MM.1S (cell line): ENCODE results near the gene CHN1.

Source experiments
- DNase-seq: peaks from one replicate; pipeline ENCODE4 v3.0.0-alpha.2; 2015
- H2AFZ ChIP-seq: fragments of 300-600 bp; sonication (generic); 2 replicates; pipeline ENCODE4 v1.6.0; 2016; ENCODE audit warnings: antibody characterized with exemption, low read length
- H3F3A ChIP-seq: fragments of 300-600 bp; sonication (generic); 2 replicates; pipeline ENCODE4 v1.6.1; 2016; ENCODE audit warnings: mild to moderate bottlenecking, antibody characterized with exemption, low read length, moderate library complexity, mixed read lengths; ENCODE audit not compliant: insufficient read depth
- H3K27ac ChIP-seq: fragments of 300-600 bp; sonication (generic); 2 replicates; pipeline ENCODE4 v1.5.1; 2016; ENCODE audit warnings: mild to moderate bottlenecking, low read length
- H3K27me3 ChIP-seq: fragments of 300-600 bp; sonication (generic); replicated peaks from 2 replicates; pipeline ENCODE4 v1.6.0; 2016; ENCODE audit warnings: low read length; ENCODE audit not compliant: insufficient read depth
- H3K36me3 ChIP-seq: fragments of 300-600 bp; sonication (generic); replicated peaks from 2 replicates; pipeline ENCODE4 v1.6.1; 2016; ENCODE audit warnings: mild to moderate bottlenecking, low read length, mixed read lengths; ENCODE audit not compliant: insufficient read depth
- H3K4me1 ChIP-seq: fragments of 300-600 bp; sonication (generic); 2 replicates; pipeline ENCODE4 v1.6.1; 2016; ENCODE audit warnings: low read length, mixed read lengths
- H3K4me2 ChIP-seq: fragments of 300-600 bp; sonication (generic); 2 replicates; pipeline ENCODE4 v1.6.0; 2016; ENCODE audit warnings: low read depth, low read length
- H3K4me3 ChIP-seq: fragments of 300-600 bp; sonication (generic); 2 replicates; pipeline ENCODE4 v1.5.1; 2016; ENCODE audit warnings: low read length, mixed read lengths
- H3K79me2 ChIP-seq: fragments of 300-600 bp; sonication (generic); 2 replicates; pipeline ENCODE4 v1.6.1; 2016; ENCODE audit warnings: mixed run types, low read length, mixed read lengths
- H3K9ac ChIP-seq: fragments of 300-600 bp; sonication (generic); 2 replicates; pipeline ENCODE4 v1.6.1; 2016; ENCODE audit warnings: low read length, mixed read lengths
- H3K9me2 ChIP-seq: fragments of 300-600 bp; sonication (generic); replicated peaks from 2 replicates; pipeline ENCODE4 v1.6.1; 2016; ENCODE audit warnings: mild to moderate bottlenecking, low read length, mixed read lengths; ENCODE audit not compliant: insufficient read depth
- H3K9me3 ChIP-seq: fragments of 300-600 bp; sonication (generic); replicated peaks from 2 replicates; pipeline ENCODE4 v1.6.1; 2016; ENCODE audit warnings: mild to moderate bottlenecking, low read length, mixed read lengths; ENCODE audit not compliant: insufficient read depth
- H4K20me1 ChIP-seq: fragments of 300-600 bp; sonication (generic); 2 replicates; pipeline ENCODE4 v1.6.1; 2016; ENCODE audit warnings: mild to moderate bottlenecking, low read length, moderate library complexity, mixed read lengths; ENCODE audit not compliant: insufficient read depth
- CTCF ChIP-seq: fragments of 300-600 bp; sonication (generic); IDR thresholded peaks from 2 replicates; pipeline ENCODE4 v1.5.1; 2016; ENCODE audit warnings: antibody characterized with exemption, low read length, mixed read lengths
- EZH2 ChIP-seq: fragments of 300-600 bp; sonication (generic); optimal IDR thresholded peaks from 2 replicates; pipeline ENCODE3; 2017; ENCODE audit warnings: low read depth, mild to moderate bottlenecking, antibody characterized with exemption, low read length, mixed read lengths
- EZH2phosphoT487 ChIP-seq: fragments of 300-600 bp; sonication (generic); IDR thresholded peaks from 2 replicates; pipeline ENCODE4 v1.6.1; 2018; ENCODE audit warnings: antibody characterized with exemption, low read length

CHN1 gene

GRCh38 chr2:174846941-174847938, 157.9 kb downstream of the CHN1 start:
- Histone ChIP-seq H2AFZ (no peak overlapping the region), H3K4me1 (no peaks in the 10 kb centered on the region), H3K9me2 (no peaks in the 10 kb centered on the region), H3K27me3 (no peaks in the 10 kb centered on the region), H3K4me2 (no peak overlapping the region), H3K27ac (no peak overlapping the region), H3F3A (no peaks in the 10 kb centered on the region), H3K9me3 (no peaks in the 10 kb centered on the region), H3K9ac (no peak overlapping the region), H3K79me2 (no peaks in the 10 kb centered on the region), H3K36me3 (no peaks in the 10 kb centered on the region), H4K20me1 (no peaks in the 10 kb centered on the region), H3K4me3 (no peak overlapping the region)
- DNase-seq = no peak
- TF ChIP-seq CTCF (no peak), EZH2phosphoT487 (no peak), EZH2 (no peak)

GRCh38 chr2:174846218-174846617, 159.0 kb downstream of the CHN1 start:
- Histone ChIP-seq H2AFZ (no peak overlapping the region), H3F3A (no peaks in the 10 kb centered on the region), H3K4me1 (no peaks in the 10 kb centered on the region), H3K9me3 (no peaks in the 10 kb centered on the region), H3K4me2 (no peak overlapping the region), H4K20me1 (no peaks in the 10 kb centered on the region), H3K36me3 (no peaks in the 10 kb centered on the region), H3K9me2 (no peaks in the 10 kb centered on the region), H3K79me2 (no peaks in the 10 kb centered on the region), H3K27me3 (no peaks in the 10 kb centered on the region), H3K4me3 (no peak overlapping the region), H3K27ac (no peak overlapping the region), H3K9ac (no peak overlapping the region)
- DNase-seq = no peak
- TF ChIP-seq EZH2phosphoT487 (no peak), EZH2 (no peak), CTCF (no peak)

- Histone ChIP-seq H3K4me3 (no peak overlapping the region), H3K79me2 (no peaks in the 10 kb centered on the region), H3F3A (no peaks in the 10 kb centered on the region), H3K9me3 (no peaks in the 10 kb centered on the region), H3K27me3 (no peaks in the 10 kb centered on the region), H4K20me1 (no peaks in the 10 kb centered on the region), H2AFZ (no peak overlapping the region), H3K36me3 (no peaks in the 10 kb centered on the region), H3K9ac (no peak overlapping the region), H3K9me2 (no peaks in the 10 kb centered on the region), H3K4me2 (no peak overlapping the region), H3K4me1 (no peaks in the 10 kb centered on the region), H3K27ac (no peak overlapping the region)
- TF ChIP-seq EZH2phosphoT487 (no peak), CTCF (no peak), EZH2 (no peak)
- no peak for DNase-seq
Observed at GRCh38 chr2:174844295-174844708, 160.9 kb downstream of the CHN1 start.
